OCI-LY3 (cell line): ENCODE data around the gene CDC42EP5.

ENCODE experiments used
- EZH2phosphoT487 ChIP-seq: fragments of 200-600 bp; shearing (Covaris generic); IDR thresholded peaks from 2 replicates; pipeline ENCODE4 v1.6.1; 2018; ENCODE audit warnings: antibody characterized with exemption, mixed run types, low read depth
- TF ChIP-seq, protein P1 (sequence below): fragments of 200-600, 300-600 bp; sonication (generic); IDR thresholded peaks from 2 replicates; pipeline ENCODE4 v1.5.1; 2014; ENCODE audit warnings: antibody characterized with exemption, low read length, low read depth

DNA sequence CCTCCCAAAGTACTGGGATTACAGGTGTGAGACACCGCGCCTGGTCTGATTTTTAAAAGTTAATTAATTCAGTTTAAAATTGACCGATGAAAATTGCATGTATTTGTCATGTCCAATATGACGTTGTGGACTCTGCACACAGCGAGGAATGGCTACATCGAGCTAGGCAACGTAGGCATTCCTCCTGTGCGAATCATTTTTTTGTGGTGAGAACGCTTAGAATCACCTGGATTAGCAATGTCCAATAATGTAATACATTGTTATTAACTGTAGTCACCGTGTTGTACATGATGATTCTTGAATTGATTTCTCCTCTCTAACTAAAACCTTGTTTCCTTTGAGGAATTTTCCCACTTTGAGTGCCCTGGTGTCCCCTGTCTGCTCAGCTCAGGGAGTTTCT lies 33.0 kb upstream of the CDC42EP5 start:
- TF ChIP-seq, protein P1, sequence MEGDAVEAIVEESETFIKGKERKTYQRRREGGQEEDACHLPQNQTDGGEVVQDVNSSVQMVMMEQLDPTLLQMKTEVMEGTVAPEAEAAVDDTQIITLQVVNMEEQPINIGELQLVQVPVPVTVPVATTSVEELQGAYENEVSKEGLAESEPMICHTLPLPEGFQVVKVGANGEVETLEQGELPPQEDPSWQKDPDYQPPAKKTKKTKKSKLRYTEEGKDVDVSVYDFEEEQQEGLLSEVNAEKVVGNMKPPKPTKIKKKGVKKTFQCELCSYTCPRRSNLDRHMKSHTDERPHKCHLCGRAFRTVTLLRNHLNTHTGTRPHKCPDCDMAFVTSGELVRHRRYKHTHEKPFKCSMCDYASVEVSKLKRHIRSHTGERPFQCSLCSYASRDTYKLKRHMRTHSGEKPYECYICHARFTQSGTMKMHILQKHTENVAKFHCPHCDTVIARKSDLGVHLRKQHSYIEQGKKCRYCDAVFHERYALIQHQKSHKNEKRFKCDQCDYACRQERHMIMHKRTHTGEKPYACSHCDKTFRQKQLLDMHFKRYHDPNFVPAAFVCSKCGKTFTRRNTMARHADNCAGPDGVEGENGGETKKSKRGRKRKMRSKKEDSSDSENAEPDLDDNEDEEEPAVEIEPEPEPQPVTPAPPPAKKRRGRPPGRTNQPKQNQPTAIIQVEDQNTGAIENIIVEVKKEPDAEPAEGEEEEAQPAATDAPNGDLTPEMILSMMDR: no peak
- no peak for TF ChIP-seq EZH2phosphoT487
